GM12891 (cell line): ENCODE data around the gene CAPN10.

ENCODE experiments used
- PAX5 ChIP-seq: IDR thresholded peaks from 2 replicates; pipeline ENCODE4 v1.6.1; 2011; ENCODE audit warnings: low read length, moderate library complexity, mild to moderate bottlenecking; ENCODE audit not compliant: insufficient read depth, severe bottlenecking
- POLR2A ChIP-seq: IDR thresholded peaks from 2 replicates; pipeline ENCODE4 v1.6.1; 2011; ENCODE audit warnings: low read depth, low read length, control low read depth
- POLR2AphosphoS5 ChIP-seq: IDR thresholded peaks from 2 replicates; pipeline ENCODE4 v1.6.1; 2011; ENCODE audit warnings: low read depth, low read length, control low read depth
- POU2F2 ChIP-seq: IDR thresholded peaks from 2 replicates; pipeline ENCODE4 v1.6.1; 2011; ENCODE audit warnings: low read depth, mild to moderate bottlenecking, control low read depth, low read length, moderate library complexity
- SPI1 ChIP-seq: IDR thresholded peaks from 2 replicates; pipeline ENCODE4 v1.6.1; 2011; ENCODE audit warnings: low read depth, low read length, control low read depth
- TAF1 ChIP-seq: IDR thresholded peaks from 2 replicates; pipeline ENCODE4 v1.6.1; 2011; ENCODE audit warnings: low read depth, low read length, control low read depth

DNA sequence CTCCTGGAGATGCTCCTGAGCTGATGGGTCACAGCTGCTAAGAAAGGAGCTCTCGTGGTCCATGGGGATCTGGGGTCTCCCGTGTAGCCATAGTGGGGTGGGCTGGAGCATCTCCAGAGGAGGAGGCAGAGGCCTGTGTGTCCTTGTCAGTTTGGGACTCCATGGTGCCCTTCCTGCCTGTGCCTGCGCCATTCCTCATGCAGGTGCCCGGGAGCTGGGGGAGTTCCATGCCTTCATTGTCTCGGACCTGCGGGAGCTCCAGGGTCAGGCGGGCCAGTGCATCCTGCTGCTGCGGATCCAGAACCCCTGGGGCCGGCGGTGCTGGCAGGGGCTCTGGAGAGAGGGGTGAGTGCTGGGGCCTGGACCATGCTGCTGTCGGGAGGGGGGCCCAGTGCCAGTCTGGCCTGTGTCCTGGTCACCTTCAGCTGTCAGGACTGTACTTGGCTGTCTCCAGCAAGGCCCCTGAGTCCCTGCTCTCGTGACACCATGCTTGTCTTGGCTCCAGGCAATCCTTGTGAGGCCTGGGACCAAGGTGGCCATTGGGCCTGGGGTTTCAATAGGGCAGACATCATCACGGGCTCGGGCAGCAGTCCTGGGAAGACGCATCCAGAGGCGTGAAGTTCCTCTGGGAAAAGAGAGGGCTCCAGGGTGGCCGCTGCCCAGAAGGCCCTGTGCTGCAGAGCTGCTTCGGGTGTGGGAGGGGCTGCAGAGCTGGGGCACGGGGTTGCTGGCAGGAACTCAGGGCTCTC, 7.3 kb downstream of the CAPN10 start:
- TF ChIP-seq POLR2A, result no peak
- TF ChIP-seq TAF1, result no peak
- TF ChIP-seq POLR2AphosphoS5, result no peak
- TF ChIP-seq PAX5, result no peak
- no peak for TF ChIP-seq SPI1
- TF ChIP-seq POU2F2, result no peak
